Lower lobe of right lung (tissue), 2 donors: Measurements from ENCODE around the gene STX10. TPM values are rescaled to one million over a fixed set of nuclear protein-coding genes. Genes with fewer than 3 reads are reported as not detected.
"Not testable (repeated sequence)": the region's sequence is repeated elsewhere in the genome, so short reads cannot be mapped to it uniquely, and the experiment has no call there.

Experiments
- ATAC-seq, 2 donors: fragments of 200-7000 bp; cut with Tn5 transposase; one replicate each; pipeline ENCODE4 v1.9.1; 2020 to 2022; ENCODE audit warnings: mild to moderate bottlenecking in 2 of 2, moderate library complexity in 2 of 2
- DNase-seq: peaks from one replicate; pipeline ENCODE4 v3.0.0-alpha.2; 2020
- H3K27ac ChIP-seq: fragments of 200-600 bp; one replicate; pipeline ENCODE4 v1.8.0; 2022
- H3K27me3 ChIP-seq: fragments of 200-600 bp; one replicate; pipeline ENCODE4 v1.8.0; 2022; ENCODE audit warnings: low read depth
- H3K36me3 ChIP-seq: fragments of 200-600 bp; one replicate; pipeline ENCODE4 v1.8.0; 2022; ENCODE audit warnings: mild to moderate bottlenecking
- H3K4me1 ChIP-seq: fragments of 200-600 bp; one replicate; pipeline ENCODE4 v1.8.0; 2022
- H3K4me3 ChIP-seq: fragments of 200-600 bp; one replicate; pipeline ENCODE4 v1.8.0; 2022; ENCODE audit warnings: mild to moderate bottlenecking
- H3K9me3 ChIP-seq: fragments of 200-600 bp; one replicate; pipeline ENCODE4 v1.8.0; 2022
- CTCF ChIP-seq: fragments of 200-600 bp; IDR thresholded peaks from one replicate; pipeline ENCODE4 v1.8.0; 2022; ENCODE audit warnings: antibody characterized with exemption, mild to moderate bottlenecking
- intact Hi-C: fragments of 100-400 bp; cut with DNase I; formaldehyde crosslinking; loops from one replicate; pipeline ENCODE4 v1.11.0; 2022
- total RNA-seq: library from RNA; stranded (reverse); fragmentation: NEBNext Ultra II Directional; extraction: Animal tissue kit (Norgen Biotek cat#: 25700); gene quantifications from one replicate; pipeline ENCODE4 v1.2.1, GENCODE V29; 2021
- donor health status: DM: no; HTN: yes; CAD: no; lungs with severe emphysema.

STX10 gene
- total RNA-seq, 1 donor from 2014 or later: 82.7 TPM

DNA sequence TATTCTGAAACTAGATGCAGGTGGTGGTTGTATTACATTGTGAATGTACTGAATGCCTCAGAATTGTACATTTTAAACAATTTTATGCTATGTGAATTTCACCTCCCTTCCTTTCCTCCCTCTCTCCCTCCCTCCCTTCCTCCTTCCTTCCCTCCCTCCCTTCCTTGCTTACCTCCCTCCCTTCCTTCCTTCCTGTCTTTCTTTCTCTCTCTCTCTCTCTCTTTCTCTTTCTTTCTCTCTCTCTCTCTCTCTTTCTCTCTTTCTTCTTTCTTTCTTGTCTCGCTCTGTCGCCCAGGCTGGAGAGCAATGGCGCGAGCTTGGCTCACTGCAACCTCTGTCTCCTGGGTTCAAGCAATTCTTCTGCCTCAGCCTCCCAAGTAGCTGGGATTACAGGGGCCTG, 37.2 kb upstream of the STX10 start:
- no peaks in the 10 kb centered on the region for H3K9me3 ChIP-seq
- no peak overlapping the region for H3K4me3 ChIP-seq
- ATAC-seq (no peak), DNase-seq (no peak)
- no peak for TF ChIP-seq CTCF
- no peaks in the 10 kb centered on the region for H3K4me1 ChIP-seq
- no peaks in the 10 kb centered on the region for H3K36me3 ChIP-seq
- no peak overlapping the region for H3K27ac ChIP-seq
- no peaks in the 10 kb centered on the region for H3K27me3 ChIP-seq
- intact Hi-C loops: no loop called here

GRCh38 chr19:13186688-13187087, 36.5 kb upstream of the STX10 start:
- H3K4me1 ChIP-seq, ATAC-seq, H3K9me3 ChIP-seq, intact Hi-C loops, DNase-seq, H3K27me3 ChIP-seq, H3K4me3 ChIP-seq, H3K36me3 ChIP-seq, H3K27ac ChIP-seq: not testable (repeated sequence)

GRCh38 chr19:13185763-13186657, 35.8 kb upstream of the STX10 start:
- H3K4me1 ChIP-seq: peaks cover 12% of the 10 kb centered on the region
- H3K27me3 ChIP-seq, ATAC-seq, intact Hi-C loops, H3K36me3 ChIP-seq, H3K4me3 ChIP-seq, H3K27ac ChIP-seq, H3K9me3 ChIP-seq, DNase-seq: not testable (repeated sequence)

GRCh38 chr19:13184926-13185325, 34.8 kb upstream of the STX10 start:
- H3K36me3 ChIP-seq, H3K27ac ChIP-seq, H3K27me3 ChIP-seq, H3K9me3 ChIP-seq, intact Hi-C loops, ATAC-seq, DNase-seq, H3K4me3 ChIP-seq: not testable (repeated sequence)
- H3K4me1 ChIP-seq: peaks cover 12% of the 10 kb centered on the region

DNA sequence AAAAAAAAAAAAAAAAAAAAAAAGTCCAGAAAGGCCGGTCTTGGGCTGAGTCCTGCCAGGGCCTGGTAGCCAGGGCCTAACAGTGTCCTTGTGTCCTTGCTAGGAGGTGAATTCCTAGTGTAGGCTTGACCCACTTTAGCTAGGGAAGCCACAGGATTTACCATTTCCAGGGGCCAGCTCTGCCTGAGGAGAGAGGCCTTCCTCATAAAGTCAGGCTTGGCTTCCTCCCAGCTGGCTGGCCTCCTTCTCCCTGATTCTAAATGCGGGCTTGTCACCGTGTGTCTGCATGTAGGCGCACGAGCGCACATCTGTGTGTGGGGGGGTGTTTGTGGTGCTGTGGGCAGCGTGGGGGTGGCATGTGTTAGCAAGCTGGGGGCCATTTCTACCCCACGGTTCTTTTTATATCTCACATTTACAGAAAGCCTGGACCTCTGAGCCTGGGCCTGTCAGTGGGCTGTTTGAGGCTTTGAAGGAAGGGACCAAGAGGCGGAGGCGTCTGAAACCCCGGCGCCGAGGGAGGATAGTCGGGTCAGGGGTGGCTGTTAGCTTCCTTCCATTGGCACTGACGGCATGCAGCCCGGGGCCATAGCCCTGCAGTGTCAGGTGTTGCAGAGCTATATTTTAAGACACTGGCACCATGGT, 31.7 kb upstream of the STX10 start:
- intact Hi-C loops: no loop called here
- Histone ChIP-seq H3K4me1 (peaks cover 12% of the 10 kb centered on the region), H3K9me3 (no peaks in the 10 kb centered on the region), H3K27me3 (no peaks in the 10 kb centered on the region), H3K4me3 (no peak overlapping the region), H3K36me3 (no peaks in the 10 kb centered on the region), H3K27ac (peak overlapping the region; percentile 24)
- no peak for TF ChIP-seq CTCF
- ATAC-seq (peak; percentile 36 to 50), DNase-seq (peak; percentile 60)

- ATAC-seq, H3K36me3 ChIP-seq, H3K27me3 ChIP-seq, intact Hi-C loops, DNase-seq, H3K4me3 ChIP-seq, H3K9me3 ChIP-seq, H3K27ac ChIP-seq: not testable (repeated sequence)
- peaks cover 15% of the 10 kb centered on the region for H3K4me1 ChIP-seq
These were observed 28.1 kb upstream of the STX10 start for GRCh38 chr19:13178291-13178690.

- intact Hi-C loops, H3K4me3 ChIP-seq, H3K27ac ChIP-seq, DNase-seq, H3K36me3 ChIP-seq, H3K9me3 ChIP-seq, ATAC-seq, H3K27me3 ChIP-seq: not testable (repeated sequence)
- H3K4me1 ChIP-seq: peaks cover 22% of the 10 kb centered on the region
These were observed 27.4 kb upstream of the STX10 start for GRCh38 chr19:13177584-13177983.

- DNase-seq: no peak
- H3K4me1 ChIP-seq: peaks cover 20% of the 10 kb centered on the region
- no peak overlapping the region for H3K27ac ChIP-seq
- no peaks in the 10 kb centered on the region for H3K27me3 ChIP-seq
- no peaks in the 10 kb centered on the region for H3K36me3 ChIP-seq
- no peak for ATAC-seq
- no peak overlapping the region for H3K4me3 ChIP-seq
- H3K9me3 ChIP-seq: no peaks in the 10 kb centered on the region
- intact Hi-C loops: no loop called here
- no peak for TF ChIP-seq CTCF
These were observed 26.2 kb upstream of the STX10 start for GRCh38 chr19:13176345-13176744.
